CD4-positive, alpha-beta T cell (primary cell): Measurements from ENCODE around the gene MID1IP1. TPM values are rescaled to one million over a fixed set of nuclear protein-coding genes. Genes with fewer than 3 reads are reported as not detected.
A peak's percentile ranks its signal among the peaks of the same experiment; 100 is the strongest.

ENCODE experiments used
- ATAC-seq: fragments of 200-7000 bp; cut with Tn5 transposase; one replicate; pipeline ENCODE4 v1.10.0; 2022; ENCODE audit warnings: mild to moderate bottlenecking; ENCODE audit not compliant: poor library complexity
- CTCF ChIA-PET: fragments of 350-600 bp; sonication (Branson Sonifier 250); formaldehyde crosslinking; loops from one replicate; lab custom pipeline; 2021; ENCODE audit warnings: antibody characterized with exemption, inconsistent platforms; lab: Charles Lee
- POLR2A ChIA-PET: fragments of 350-600 bp; sonication (Branson Sonifier 250); formaldehyde crosslinking; loops from one replicate; lab custom pipeline; 2021; ENCODE audit warnings: antibody characterized with exemption, inconsistent platforms; lab: Charles Lee
- DNase-seq, 14 experiments: peaks; one replicate each; pipeline ENCODE4 v3.0.0-alpha.2; 2013 to 2020; ENCODE audit warnings: mixed read lengths in 2 of 14
- H3K27ac ChIP-seq, 2 donors: one replicate each; pipeline versions ENCODE4 v1.5.1 to v1.7.0; 2013; ENCODE audit warnings: low read length in 2 of 2, low read depth in 1 of 2, mild to moderate bottlenecking in 1 of 2
- H3K27me3 ChIP-seq, 2 experiments: 1 replicate in 1 of 2; 2 replicates in 1 of 2; pipeline versions ENCODE4 v1.6.1 to v1.7.0; 2013; ENCODE audit warnings: low read length in 2 of 2, control low read depth in 1 of 2, mild to moderate bottlenecking in 1 of 2, moderate library complexity in 1 of 2; ENCODE audit not compliant: insufficient read depth in 2 of 2, control insufficient read depth in 1 of 2
- H3K36me3 ChIP-seq: one replicate; pipeline ENCODE4 v1.6.1; 2013; ENCODE audit warnings: low read length, control low read depth; ENCODE audit not compliant: insufficient read depth
- H3K4me1 ChIP-seq: one replicate; pipeline ENCODE4 v1.6.1; 2013; ENCODE audit warnings: low read length, control low read depth; ENCODE audit not compliant: insufficient read depth
- H3K4me3 ChIP-seq: one replicate; pipeline ENCODE4 v1.5.1; 2013; ENCODE audit warnings: mild to moderate bottlenecking, low read length, moderate library complexity
- H3K9me3 ChIP-seq, 2 experiments: 1 replicate in 1 of 2; 2 replicates in 1 of 2; pipeline versions ENCODE4 v1.6.1 to v1.7.0; 2013; ENCODE audit warnings: low read length in 2 of 2, mild to moderate bottlenecking in 2 of 2, control low read depth in 1 of 2, moderate library complexity in 1 of 2; ENCODE audit not compliant: control insufficient read depth in 1 of 2, insufficient read depth in 1 of 2
- H3K27ac Mint-ChIP-seq: one replicate; pipeline ENCODE4 v1.8.0; 2020; ENCODE audit warnings: mixed read lengths
- H3K27me3 Mint-ChIP-seq: one replicate; pipeline ENCODE4 v1.8.0; 2021; ENCODE audit warnings: mixed read lengths
- H3K36me3 Mint-ChIP-seq: one replicate; pipeline ENCODE4 v1.8.0; 2021; ENCODE audit warnings: low read depth, mixed read lengths
- H3K4me1 Mint-ChIP-seq: one replicate; pipeline ENCODE4 v1.8.0; 2021; ENCODE audit warnings: low read depth, mixed read lengths
- H3K4me3 Mint-ChIP-seq: one replicate; pipeline ENCODE4 v1.8.0; 2020; ENCODE audit warnings: mild to moderate bottlenecking, mixed read lengths
- H3K9me3 Mint-ChIP-seq: one replicate; pipeline ENCODE4 v1.8.0; 2020; ENCODE audit warnings: mixed read lengths
- intact Hi-C, 2 experiments: fragments of 100-400 bp; cut with DNase I in 1 of 2; cut with micrococcal nuclease in 1 of 2; formaldehyde crosslinking; loops; one replicate each; pipeline versions ENCODE4 v1.15.1 to v1.9.0; 2023 to 2025; cut with DNase I, micrococcal nuclease
- total RNA-seq, 174 experiments: library from RNA in 2 of 174; stranded (reverse) in 2 of 174; gene quantifications; one replicate each; pipeline ENCODE4 v1.2.3 and lab custom pipeline; 2021 to 2026
- TF ChIP-seq, protein P1 (sequence below): fragments of 200-600 bp; IDR thresholded peaks from one replicate; pipeline ENCODE4 v1.8.0; 2022; ENCODE audit warnings: antibody characterized with exemption, mild to moderate bottlenecking

The MID1IP1 gene
- total RNA-seq, 2 experiments from 2014 or later = 37.0 to 40.9 TPM

DNA sequence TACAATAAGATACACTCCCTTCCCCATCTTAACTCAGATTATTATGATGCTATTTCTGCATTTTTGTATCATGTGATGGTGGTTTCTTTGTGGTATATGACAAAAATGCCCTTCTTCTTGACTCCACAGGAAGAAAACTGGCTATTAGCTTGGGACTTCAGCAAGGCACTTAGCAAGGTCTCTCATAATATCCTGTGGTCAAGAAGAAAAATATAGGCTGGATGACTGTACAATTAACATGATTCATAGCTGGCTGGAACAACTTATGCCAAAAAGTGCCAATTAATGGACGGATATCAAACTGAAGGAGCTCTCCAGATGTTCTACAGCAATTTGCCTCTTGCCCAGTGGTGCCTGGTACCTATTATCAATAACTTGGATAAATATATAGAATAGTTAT, 2.3 kb upstream of the MID1IP1 start:
- ATAC-seq (no peak), DNase-seq (no peak)
- no peaks in the 10 kb centered on the region for H3K9me3 Mint-ChIP-seq
- Histone ChIP-seq H3K9me3 (no peaks in the 10 kb centered on the region), H3K27me3 (no peaks in the 10 kb centered on the region), H3K4me3 (no peak overlapping the region), H3K36me3 (no peaks in the 10 kb centered on the region), H3K27ac (no peak overlapping the region), H3K4me1 (peaks cover 14% of the 10 kb centered on the region)
- no peak overlapping the region for H3K27ac Mint-ChIP-seq
- peaks cover 15% of the 10 kb centered on the region for H3K36me3 Mint-ChIP-seq
- POLR2A ChIA-PET = no interaction called here
- no peak overlapping the region for H3K4me3 Mint-ChIP-seq
- CTCF ChIA-PET = no interaction called here
- intact Hi-C loops = loop anchor here in 1 of 2 experiments (2.0 kb wide), 1 partner anchor 188 kb away; no protein-coding TSS in a partner anchor
- TF ChIP-seq, protein P1, sequence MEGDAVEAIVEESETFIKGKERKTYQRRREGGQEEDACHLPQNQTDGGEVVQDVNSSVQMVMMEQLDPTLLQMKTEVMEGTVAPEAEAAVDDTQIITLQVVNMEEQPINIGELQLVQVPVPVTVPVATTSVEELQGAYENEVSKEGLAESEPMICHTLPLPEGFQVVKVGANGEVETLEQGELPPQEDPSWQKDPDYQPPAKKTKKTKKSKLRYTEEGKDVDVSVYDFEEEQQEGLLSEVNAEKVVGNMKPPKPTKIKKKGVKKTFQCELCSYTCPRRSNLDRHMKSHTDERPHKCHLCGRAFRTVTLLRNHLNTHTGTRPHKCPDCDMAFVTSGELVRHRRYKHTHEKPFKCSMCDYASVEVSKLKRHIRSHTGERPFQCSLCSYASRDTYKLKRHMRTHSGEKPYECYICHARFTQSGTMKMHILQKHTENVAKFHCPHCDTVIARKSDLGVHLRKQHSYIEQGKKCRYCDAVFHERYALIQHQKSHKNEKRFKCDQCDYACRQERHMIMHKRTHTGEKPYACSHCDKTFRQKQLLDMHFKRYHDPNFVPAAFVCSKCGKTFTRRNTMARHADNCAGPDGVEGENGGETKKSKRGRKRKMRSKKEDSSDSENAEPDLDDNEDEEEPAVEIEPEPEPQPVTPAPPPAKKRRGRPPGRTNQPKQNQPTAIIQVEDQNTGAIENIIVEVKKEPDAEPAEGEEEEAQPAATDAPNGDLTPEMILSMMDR = no peak
- no peaks in the 10 kb centered on the region for H3K27me3 Mint-ChIP-seq
- peaks cover 26% of the 10 kb centered on the region for H3K4me1 Mint-ChIP-seq

- peaks cover 26% of the 10 kb centered on the region for H3K4me1 Mint-ChIP-seq
- peaks cover 25% of the 10 kb centered on the region for H3K36me3 Mint-ChIP-seq
- ChIA-PET POLR2A (interaction anchor here (2.7 kb wide), 1 partner anchor 12 kb away, joined by 17 read pairs; no protein-coding TSS in a partner anchor), CTCF (interaction anchor here (1.0 kb wide), 2 partner anchors 79 to 184 kb away, joined by 3 to 4 read pairs; no protein-coding TSS in a partner anchor)
- Histone ChIP-seq H3K27ac (no peak overlapping the region), H3K9me3 (no peaks in the 10 kb centered on the region), H3K36me3 (peaks cover 2% of the 10 kb centered on the region), H3K4me3 (no peak overlapping the region), H3K27me3 (no peaks in the 10 kb centered on the region), H3K4me1 (peaks cover 14% of the 10 kb centered on the region)
- intact Hi-C loops = loop anchor here (1.0 to 10.0 kb wide), 4 partner anchors 75 to 187 kb away; no protein-coding TSS in a partner anchor
- H3K27me3 Mint-ChIP-seq = no peaks in the 10 kb centered on the region
- ATAC-seq = no peak
- H3K4me3 Mint-ChIP-seq = peak overlapping the region; percentile 25
- no peaks in the 10 kb centered on the region for H3K9me3 Mint-ChIP-seq
- TF ChIP-seq, protein P1 = peak; percentile 26
- peak in 7 of 14 experiments; percentile 5 to 66 (median 24) for DNase-seq
- peak overlapping the region; percentile 70 for H3K27ac Mint-ChIP-seq
Observed at GRCh38 chrX:38799995-38800580, 1.2 kb upstream of the MID1IP1 start.

GRCh38 chrX:38803243-38803587, 2.0 kb downstream of the MID1IP1 start:
- peak in 1 of 14 experiments; percentile 28 for DNase-seq
- Mint-ChIP-seq H3K9me3 (no peaks in the 10 kb centered on the region), H3K4me3 (peak overlapping the region; percentile 95), H3K4me1 (peaks cover 43% of the 10 kb centered on the region), H3K27ac (peak overlapping the region; percentile 98), H3K27me3 (no peaks in the 10 kb centered on the region), H3K36me3 (peaks cover 36% of the 10 kb centered on the region)
- CTCF ChIA-PET = no interaction called here
- TF ChIP-seq, protein P1 = no peak
- peak overlapping the region; percentile 34 to 85 for H3K27ac ChIP-seq
- peaks cover 2% of the 10 kb centered on the region for H3K36me3 ChIP-seq
- no peaks in the 10 kb centered on the region for H3K27me3 ChIP-seq
- peaks cover 19% of the 10 kb centered on the region for H3K4me1 ChIP-seq
- POLR2A ChIA-PET = interaction anchor here (0.5 to 4.8 kb wide), 3 partner anchors 13 to 77 kb away, joined by 3 to 45 read pairs (median 32); no protein-coding TSS in a partner anchor
- no peaks in the 10 kb centered on the region for H3K9me3 ChIP-seq
- H3K4me3 ChIP-seq = peak overlapping the region; percentile 89
- intact Hi-C loops = loop anchor here (10.0 kb wide), 2 partner anchors 72 to 92 kb away; no protein-coding TSS in a partner anchor
- ATAC-seq = no peak
